Endothelial cell of umbilical vein (primary cell): Measurements from ENCODE around the gene KIAA1217. TPM values are rescaled to one million over a fixed set of nuclear protein-coding genes. Genes with fewer than 3 reads are reported as not detected.

ENCODE experiments used
- BruUV-seq: library from RNA; stranded (reverse); fragments of 400-500 nt; replicated peaks from 2 replicates; lab custom pipeline; 2021; lab: Mats Ljungman, UMichigan
- CTCF ChIA-PET: fragments of 300-600, 350-600 bp; sonication (Branson Sonifier 250); formaldehyde crosslinking; loops from one replicate; lab custom pipeline; 2021; ENCODE audit warnings: antibody characterized with exemption, inconsistent platforms; lab: Charles Lee
- POLR2A ChIA-PET: fragments of 300-600, 350-600 bp; sonication (Branson Sonifier 250); formaldehyde crosslinking; loops from one replicate; lab custom pipeline; 2021; ENCODE audit warnings: antibody characterized with exemption, inconsistent platforms; lab: Charles Lee
- DNase-seq: peaks from one replicate; pipeline ENCODE4 v3.0.0-alpha.2; 2011; ENCODE audit warnings: low read depth, low spot score
- FAIRE-seq: peaks from 2 replicates; lab custom pipeline; 2011; peaks lifted over from hg19 to GRCh38; lab: Jason Lieb, UNC
- H2AFZ ChIP-seq: 2 replicates; pipeline ENCODE4 v1.6.0; 2012; ENCODE audit warnings: low read depth, low read length, control low read depth, inconsistent platforms
- H3K27ac ChIP-seq: 2 replicates; pipeline ENCODE4 v1.5.1; 2011; ENCODE audit warnings: low read depth, mild to moderate bottlenecking, control low read depth, low read length, moderate library complexity; ENCODE audit not compliant: insufficient read depth
- H3K27me3 ChIP-seq, 2 experiments: 2 replicates each; pipeline versions ENCODE4 v1.6.0 to v1.6.1; 2011; ENCODE audit warnings: low read length in 2 of 2, mixed read lengths in 1 of 2; ENCODE audit not compliant: control insufficient read depth in 2 of 2, insufficient read depth in 2 of 2
- H3K36me3 ChIP-seq, 2 experiments: 2 replicates in 1 of 2; 3 replicates in 1 of 2; pipeline ENCODE4 v1.5.1; 2011; ENCODE audit warnings: low read length in 2 of 2, mild to moderate bottlenecking in 1 of 2, moderate library complexity in 1 of 2; ENCODE audit not compliant: control insufficient read depth in 2 of 2, insufficient read depth in 2 of 2; ENCODE audit errors: extremely low read depth in 1 of 2
- H3K4me1 ChIP-seq: 3 replicates; pipeline ENCODE4 v1.5.1; 2011; ENCODE audit warnings: mild to moderate bottlenecking, low read length; ENCODE audit not compliant: control insufficient read depth, insufficient read depth; ENCODE audit errors: extremely low read depth
- H3K4me2 ChIP-seq: 2 replicates; pipeline ENCODE4 v1.6.1; 2011; ENCODE audit warnings: low read length, control low read depth, mixed read lengths; ENCODE audit not compliant: insufficient read depth
- H3K4me3 ChIP-seq, 3 experiments: fragments of 200-600 bp in 1 of 3; sonication (generic), shearing (Covaris generic) in 1 of 3; replicated peaks in 1 of 3; 2 replicates each; pipeline ENCODE4 v1.5.1; 2011 to 2016; ENCODE audit warnings: control low read depth in 3 of 3, low read length in 3 of 3, mild to moderate bottlenecking in 2 of 3, inconsistent platforms in 1 of 3, low read depth in 1 of 3, moderate library complexity in 1 of 3; ENCODE audit not compliant: insufficient read depth in 1 of 3
- H3K79me2 ChIP-seq: 2 replicates; pipeline ENCODE4 v1.6.0; 2012; ENCODE audit warnings: low read length, inconsistent platforms; ENCODE audit not compliant: control insufficient read depth, insufficient read depth
- H3K9ac ChIP-seq: replicated peaks from 2 replicates; pipeline ENCODE3; 2011; ENCODE audit warnings: low read length, control low read depth; ENCODE audit not compliant: insufficient read depth; ENCODE audit errors: extremely low read depth
- H3K9me1 ChIP-seq: replicated peaks from 3 replicates; pipeline ENCODE4 v1.6.0; 2011; ENCODE audit warnings: mild to moderate bottlenecking, low read length; ENCODE audit not compliant: control insufficient read depth, insufficient read depth; ENCODE audit errors: extremely low read depth
- H3K9me3 ChIP-seq: replicated peaks from 2 replicates; pipeline ENCODE4 v1.5.1; 2012; ENCODE audit warnings: low read length, inconsistent platforms; ENCODE audit not compliant: control insufficient read depth, insufficient read depth
- H4K20me1 ChIP-seq: replicated peaks from 2 replicates; pipeline ENCODE3; 2011; ENCODE audit warnings: mild to moderate bottlenecking, low read length; ENCODE audit not compliant: control insufficient read depth, insufficient read depth; ENCODE audit errors: extremely low read depth
- CTCF ChIP-seq, 2 donors: IDR thresholded peaks; 1 replicate in 1 of 2; 2 replicates in 1 of 2; pipeline ENCODE4 v1.5.1; 2011; ENCODE audit warnings: low read length in 2 of 2, mild to moderate bottlenecking in 2 of 2, moderate library complexity in 2 of 2, control low read depth in 1 of 2, inconsistent platforms in 1 of 2, low read depth in 1 of 2; ENCODE audit not compliant: insufficient read depth in 1 of 2; ENCODE audit errors: extremely low read depth in 1 of 2
- EZH2 ChIP-seq: IDR thresholded peaks from 2 replicates; pipeline ENCODE4 v1.6.1; 2012; ENCODE audit warnings: borderline replicate concordance, low read depth, mild to moderate bottlenecking, moderate library complexity, low read length, inconsistent platforms; ENCODE audit not compliant: severe bottlenecking
- FOS ChIP-seq: IDR thresholded peaks from 2 replicates; pipeline ENCODE4 v1.6.1; 2011; ENCODE audit warnings: mild to moderate bottlenecking, low read length, moderate library complexity, borderline replicate concordance; ENCODE audit not compliant: insufficient read depth
- GATA2 ChIP-seq: IDR thresholded peaks from 2 replicates; pipeline ENCODE4 v1.7.0; 2011; ENCODE audit warnings: low read depth, mild to moderate bottlenecking, moderate library complexity, mixed read lengths, low read length; ENCODE audit not compliant: insufficient read length, insufficient read depth
- JUN ChIP-seq: IDR thresholded peaks from 2 replicates; pipeline ENCODE4 v1.6.1; 2011; ENCODE audit warnings: borderline replicate concordance, low read depth; ENCODE audit not compliant: insufficient read length, insufficient read depth
- MAX ChIP-seq: IDR thresholded peaks from 2 replicates; pipeline ENCODE4 v1.6.1; 2011; ENCODE audit not compliant: insufficient read depth, insufficient read length
- MYC ChIP-seq: IDR thresholded peaks from one replicate; pipeline ENCODE4 v1.6.1; 2011; ENCODE audit warnings: mild to moderate bottlenecking, low read depth, low read length
- POLR2A ChIP-seq: IDR thresholded peaks from 2 replicates; pipeline ENCODE4 v1.6.1; 2012; ENCODE audit warnings: low read depth, mild to moderate bottlenecking, control low read depth, low read length
- POLR2AphosphoS5 ChIP-seq: IDR thresholded peaks from 2 replicates; pipeline ENCODE4 v1.6.1; 2012; ENCODE audit warnings: low read depth, mild to moderate bottlenecking, control low read depth, low read length, moderate library complexity; ENCODE audit not compliant: insufficient read depth
- dilution Hi-C: fragments of 300-500 bp; cut with MboI; formaldehyde crosslinking; loops from one replicate; pipeline ENCODE4 v1.15.0; 2019; ENCODE audit warnings: low sequenced_read_pairs; ENCODE audit not compliant: extremely low pct_ligation_motif_present
- intact Hi-C: fragments of 100-400 bp; cut with micrococcal nuclease; formaldehyde crosslinking; loops from one replicate; pipeline ENCODE4 v1.10.0; 2022
- polyA plus RNA-seq, 4 experiments: library from polyadenylated mRNA; depleted of rRNA in 3 of 4; stranded (reverse) in 3 of 4; unstranded in 1 of 4; fragments of >200 nt; gene quantifications; 2 replicates each; pipeline versions ENCODE4 v1.2.1 to v1.2.3, GENCODE V29; 2011 to 2012; ENCODE audit warnings: missing spikeins in 1 of 4
- total RNA-seq: library from RNA; stranded (reverse); gene quantifications from 2 replicates; pipeline ENCODE4 v1.2.3, GENCODE V29; 2021

KIAA1217 gene
- total and polyA plus RNA-seq, 2 donors (not counting 3 experiments of a cell fraction or from before 2014, with no cell fraction given): 0.83 to 10.3 TPM

- Histone ChIP-seq H3K9ac (no peak overlapping the region), H3K27me3 (no peaks in the 10 kb centered on the region), H2AFZ (no peak overlapping the region), H3K79me2 (no peaks in the 10 kb centered on the region), H3K9me3 (no peaks in the 10 kb centered on the region), H3K36me3 (peaks cover 0 to 6% of the 10 kb centered on the region in 2 experiments), H3K4me3 (no peak overlapping the region), H3K9me1 (no peaks in the 10 kb centered on the region), H4K20me1 (no peaks in the 10 kb centered on the region), H3K4me1 (no peaks in the 10 kb centered on the region), H3K4me2 (no peak overlapping the region), H3K27ac (no peak overlapping the region)
- DNase-seq (no peak), FAIRE-seq (no peak)
- dilution Hi-C loops: no loop called here
- TF ChIP-seq JUN (no peak), FOS (no peak), CTCF (IDR thresholded peaks at IDR 0.05; ENCODE audit: extremely low read depth in 1 of 2, insufficient read depth in 1 of 2, low read depth in 1 of 2, low read length in 2 of 2) (no peak), MAX (no peak), GATA2 (no peak), MYC (no peak), POLR2AphosphoS5 (no peak), POLR2A (no peak), EZH2 (no peak)
- CTCF ChIA-PET: no interaction called here
- intact Hi-C loops: no loop called here
- POLR2A ChIA-PET: no interaction called here
- no TSS peak for BruUV-seq
Observed at GRCh38 chr10:24579448-24579847, 370.5 kb downstream of the KIAA1217 start.
